ENCODE measurements around the gene MRPL11.
"Not testable (repeated sequence)": the region's sequence is repeated elsewhere in the genome, so short reads cannot be mapped to it uniquely, and the experiment has no call there.

The MRPL11 gene

DNA sequence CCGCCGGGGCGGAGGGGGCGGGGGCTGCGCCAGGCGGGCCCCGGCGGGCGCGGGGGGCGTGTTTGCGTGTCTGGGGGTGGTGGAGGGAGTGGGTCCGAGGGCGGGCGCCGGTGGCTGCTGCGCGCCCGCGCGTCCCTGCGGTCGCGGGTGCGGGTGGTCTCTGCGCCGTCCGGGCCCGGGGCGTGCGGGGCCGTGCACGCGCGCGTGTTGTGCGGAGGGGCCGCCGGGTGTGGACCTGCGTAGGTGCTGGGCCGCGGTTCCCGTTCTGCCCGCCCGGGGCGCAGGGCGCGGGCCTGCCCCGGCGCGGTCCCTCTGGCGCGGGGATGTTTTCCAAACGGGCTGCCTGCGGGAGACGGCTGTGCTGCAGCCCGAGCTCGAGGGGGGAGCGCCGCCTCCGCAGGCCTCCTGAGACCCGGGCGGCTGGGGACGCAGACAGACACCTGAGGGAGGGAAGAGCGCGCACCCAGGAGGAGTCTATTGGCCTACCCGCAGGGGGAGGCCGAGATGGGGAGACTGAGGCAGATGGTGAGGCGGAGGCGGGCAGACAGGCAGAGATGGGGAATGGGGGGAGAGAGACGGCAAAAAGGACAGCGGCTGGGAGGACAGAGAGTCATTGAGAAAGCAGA is 28.5 kb upstream of the MRPL11 start:
- peak; percentile 30 for DNase-seq

DNA sequence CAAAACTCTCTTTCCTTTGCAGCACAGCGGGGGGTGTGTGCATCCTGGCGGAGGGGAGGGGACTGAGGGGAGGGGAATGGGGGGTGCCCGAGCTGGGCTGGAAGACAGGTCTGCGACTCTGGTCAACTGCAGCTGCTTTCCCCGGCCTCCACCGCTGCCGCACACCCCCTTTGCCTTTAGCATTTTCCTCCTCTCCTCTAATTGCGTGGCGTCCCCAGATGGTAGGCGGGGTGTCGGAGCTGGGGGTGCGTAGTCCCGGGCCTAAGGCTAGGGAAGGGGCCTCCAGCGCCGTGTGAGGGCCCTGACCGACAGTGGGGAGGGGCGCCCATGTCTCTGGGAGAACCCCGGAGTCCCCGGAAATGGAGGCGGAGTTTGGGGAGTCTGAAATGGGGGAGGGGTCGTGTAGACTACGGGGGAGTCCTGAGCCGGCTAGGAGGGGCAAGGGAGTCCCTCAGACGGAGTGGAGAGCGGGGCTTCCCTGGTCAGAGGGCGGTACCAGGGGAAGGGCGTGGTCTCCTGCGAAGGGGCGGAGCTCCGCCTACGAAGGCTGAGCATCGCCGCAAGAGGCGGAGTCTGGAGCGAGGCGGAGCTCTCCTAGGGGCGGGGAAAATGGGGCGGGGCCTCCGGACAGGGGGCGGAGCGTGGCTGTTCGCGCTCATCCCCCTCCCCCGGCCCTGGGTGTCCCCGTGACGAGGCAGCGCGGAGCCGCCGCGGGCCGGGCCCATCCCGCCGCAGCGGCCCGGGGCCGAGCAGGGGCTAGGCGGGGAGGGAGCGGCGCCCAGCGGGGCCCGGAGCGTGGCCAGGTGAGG is 27.8 kb upstream of the MRPL11 start, which contains the start of gene PELI3:
Gene PELI3, plus strand, starts transcription at position 681 of the 809 bp plus-strand sequence. CDS start 1,224 bp downstream, outside the sequence.
- DNase-seq = peak; percentile 89

DNA sequence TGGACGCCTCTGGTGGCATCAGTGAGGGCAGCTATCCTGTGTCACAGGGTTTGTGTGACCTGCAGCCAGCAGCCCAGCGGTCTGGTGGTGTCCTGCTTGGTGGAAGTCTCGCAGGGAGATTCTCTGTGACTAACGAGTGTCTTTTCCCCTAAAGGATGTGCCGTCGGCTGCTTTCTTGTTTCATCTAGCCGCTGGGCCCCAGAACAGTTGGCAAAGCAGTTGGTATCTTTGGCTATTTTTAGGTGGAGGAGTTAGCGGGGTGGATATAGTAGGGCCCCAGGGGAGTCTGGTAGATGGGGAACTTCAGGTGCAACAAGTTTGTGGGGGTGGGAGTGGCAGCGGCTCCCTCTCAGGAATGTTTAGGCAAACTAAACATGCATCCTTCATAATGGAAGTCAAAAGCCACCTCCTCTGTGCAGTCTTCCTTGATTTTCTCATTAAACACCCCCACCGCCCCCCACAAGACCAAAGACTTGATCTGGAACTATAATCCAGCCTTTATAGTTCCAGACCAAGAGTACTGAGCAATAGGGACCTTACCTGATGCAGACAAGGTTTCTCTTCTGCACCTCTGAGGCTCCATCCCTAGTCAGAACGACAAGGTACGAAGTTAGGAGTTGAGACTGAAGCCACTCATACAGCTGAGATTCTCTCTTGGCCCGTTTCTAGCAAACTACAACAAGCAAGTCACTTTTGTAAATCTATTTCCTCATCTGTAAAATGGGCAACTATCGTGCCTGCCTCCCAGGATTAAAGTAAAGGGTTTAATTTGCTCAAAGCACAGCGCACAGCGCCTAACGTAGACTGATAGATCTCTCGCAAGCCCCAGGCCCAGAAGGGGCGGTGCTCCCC is 27.0 kb upstream of the MRPL11 start:
- no peak for DNase-seq

DNA sequence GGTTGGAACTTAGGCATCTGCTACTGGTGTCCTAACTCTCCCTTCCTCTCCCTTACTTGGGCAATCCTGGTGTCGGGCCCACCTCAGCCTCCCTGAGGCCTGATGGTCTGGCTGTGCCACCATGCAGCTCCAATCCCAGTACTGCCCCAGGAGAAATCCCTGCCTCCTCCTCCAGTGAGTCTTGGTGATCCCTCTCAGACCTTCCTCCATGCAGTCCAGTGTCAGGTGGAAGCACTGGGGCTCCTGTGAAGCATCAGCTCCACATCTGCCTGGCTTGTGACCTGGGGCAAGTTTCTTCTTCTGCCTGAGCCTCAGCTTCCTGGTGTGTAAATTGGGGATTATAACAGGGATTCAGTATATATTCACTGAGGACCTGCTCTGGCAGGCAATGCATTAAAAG is 26.3 kb upstream of the MRPL11 start:
- DNase-seq = no peak

DNA sequence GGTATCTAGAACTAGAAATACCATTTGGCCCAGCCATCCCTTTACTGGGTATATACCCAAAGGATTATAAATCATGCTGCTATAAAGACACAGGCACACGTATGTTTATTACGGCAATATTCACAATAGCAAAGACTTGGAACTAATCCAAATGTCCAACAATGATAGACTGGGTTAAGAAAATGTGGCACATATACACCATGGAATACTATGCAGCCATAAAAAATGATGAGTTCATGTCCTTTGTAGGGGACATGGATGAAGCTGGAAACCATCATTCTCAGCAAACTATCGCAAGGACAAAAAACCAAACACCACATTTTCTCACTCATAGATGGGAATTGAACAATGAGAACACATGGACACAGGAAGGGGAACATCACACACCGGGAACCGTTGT is 25.5 kb upstream of the MRPL11 start:
- DNase-seq = not testable (repeated sequence)

DNA sequence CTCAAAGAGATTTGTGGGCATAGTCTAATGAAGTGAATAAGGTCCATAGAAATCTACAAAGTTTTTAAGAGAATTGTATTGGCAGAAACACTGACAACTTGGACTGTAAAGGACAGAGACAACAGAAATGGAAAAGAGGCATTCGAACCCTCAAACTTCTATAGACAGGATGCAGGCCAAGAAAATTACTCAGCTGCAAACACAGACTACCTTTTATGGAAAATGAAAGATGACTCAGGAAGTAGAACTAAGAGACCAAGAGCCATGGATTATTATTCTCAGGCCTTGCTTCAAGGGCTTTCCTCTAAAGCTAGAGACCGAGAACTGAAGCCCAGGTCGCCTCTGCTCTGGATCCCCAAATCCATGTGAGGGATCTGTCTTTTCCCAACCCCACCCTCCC is 24.3 kb upstream of the MRPL11 start:
- no peak for DNase-seq

DNA sequence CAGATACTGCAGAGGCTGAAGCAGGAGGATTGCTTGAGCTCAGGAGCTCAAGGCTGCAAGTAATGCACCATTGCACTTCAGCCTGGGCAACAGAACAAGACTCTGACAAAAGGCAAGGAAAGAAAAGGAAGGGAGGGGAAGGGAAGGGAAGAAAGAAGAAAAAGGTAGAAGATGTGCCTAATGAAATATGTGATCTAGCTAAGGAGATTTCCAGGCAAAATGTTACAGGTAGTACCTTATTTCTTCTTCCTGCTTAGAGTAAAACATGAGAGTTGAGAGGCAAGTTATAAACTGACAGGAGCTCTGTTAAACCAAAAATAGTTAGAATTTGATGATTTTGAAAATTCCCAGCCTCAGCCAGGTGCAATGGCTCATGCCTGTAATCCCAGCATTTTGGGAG is 23.4 kb upstream of the MRPL11 start:
- no peak for DNase-seq

DNA sequence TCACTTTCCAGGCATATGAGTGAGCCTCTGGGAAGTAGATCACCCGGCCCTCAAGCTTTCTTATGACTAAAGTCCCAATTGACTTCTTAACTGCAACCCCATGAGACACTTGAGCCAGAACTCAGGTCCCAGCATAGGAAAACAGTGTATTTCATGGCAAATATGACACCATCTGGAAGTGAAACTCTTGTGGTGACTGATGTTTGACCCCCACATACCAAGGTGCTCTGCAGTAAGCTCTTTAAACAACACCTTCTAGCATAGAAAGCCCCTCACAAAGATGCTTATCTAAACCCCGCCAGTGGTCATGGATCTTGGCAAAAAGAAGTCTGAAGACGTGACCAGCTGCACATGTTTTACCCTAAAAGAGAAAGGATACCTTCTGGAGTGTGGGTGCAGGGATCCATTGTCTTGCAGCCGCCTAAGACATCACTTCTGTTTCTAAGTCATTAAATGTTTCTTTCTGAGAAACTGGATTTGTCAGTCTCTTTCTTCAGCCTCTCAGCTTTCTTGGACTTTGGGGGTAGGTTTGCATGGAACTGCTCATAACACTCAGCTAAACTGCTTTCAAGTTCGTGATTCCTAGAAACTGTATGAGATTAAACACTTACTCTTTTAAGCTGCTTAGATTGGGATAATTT is 20.6 kb upstream of the MRPL11 start:
- DNase-seq = no peak

DNA sequence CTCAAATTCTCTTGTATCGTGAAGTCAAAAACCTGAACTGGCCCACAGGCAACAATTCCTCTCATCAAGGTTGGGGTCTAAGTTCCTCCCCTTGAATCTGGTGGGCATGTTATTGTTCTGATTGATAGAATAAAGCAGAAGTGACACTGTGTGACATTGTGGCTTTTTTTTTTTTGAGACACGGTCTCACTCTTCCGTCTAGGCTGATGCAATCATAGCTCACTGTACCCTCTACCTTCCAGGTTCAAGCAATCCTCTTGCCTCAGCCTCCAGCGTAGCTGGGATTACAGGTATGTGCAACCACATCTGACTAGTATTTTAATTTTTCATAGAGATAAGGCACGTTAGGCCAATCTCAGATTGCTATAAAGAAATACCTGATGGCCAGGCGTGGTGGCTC is 19.2 kb upstream of the MRPL11 start:
- no peak for DNase-seq

DNA sequence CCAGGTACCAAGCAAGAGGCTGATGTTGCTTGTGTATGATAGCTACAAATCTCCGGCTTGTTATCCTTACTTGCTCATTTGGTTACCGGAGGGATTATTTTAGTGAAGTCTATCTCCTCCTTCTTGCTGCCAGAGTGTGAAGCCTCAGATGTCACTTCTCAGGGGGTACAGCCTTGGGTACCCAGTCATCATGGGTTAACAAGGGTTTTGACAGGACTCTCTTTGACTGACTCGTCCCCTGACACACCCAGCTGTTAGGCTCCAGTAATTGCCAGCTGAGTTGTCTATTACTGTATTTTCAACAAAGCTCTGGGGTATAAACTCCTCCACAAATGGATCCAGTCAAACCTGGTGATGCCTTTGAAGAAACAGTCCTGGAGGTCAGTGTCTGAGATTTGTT is 16.2 kb upstream of the MRPL11 start:
- DNase-seq = no peak

DNA sequence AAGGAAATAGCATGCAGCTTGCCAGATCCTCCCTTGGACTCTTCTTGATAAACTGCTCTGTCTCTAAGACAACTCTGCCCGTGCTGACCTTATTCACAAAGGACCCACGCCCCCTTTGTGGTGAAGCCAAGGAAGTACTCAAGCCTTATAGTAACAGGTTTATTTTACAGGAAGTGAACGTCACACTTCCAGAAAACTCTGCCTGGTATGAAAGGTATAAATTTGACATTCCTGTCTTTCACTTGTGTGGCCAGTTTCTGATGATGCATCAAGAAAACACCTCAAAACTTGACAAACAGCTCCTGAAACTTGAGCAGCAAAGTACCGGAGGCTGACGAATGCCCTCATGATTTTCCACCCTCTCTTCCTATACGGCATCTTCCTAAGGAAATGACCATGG is 15.6 kb upstream of the MRPL11 start:
- DNase-seq = no peak

DNA sequence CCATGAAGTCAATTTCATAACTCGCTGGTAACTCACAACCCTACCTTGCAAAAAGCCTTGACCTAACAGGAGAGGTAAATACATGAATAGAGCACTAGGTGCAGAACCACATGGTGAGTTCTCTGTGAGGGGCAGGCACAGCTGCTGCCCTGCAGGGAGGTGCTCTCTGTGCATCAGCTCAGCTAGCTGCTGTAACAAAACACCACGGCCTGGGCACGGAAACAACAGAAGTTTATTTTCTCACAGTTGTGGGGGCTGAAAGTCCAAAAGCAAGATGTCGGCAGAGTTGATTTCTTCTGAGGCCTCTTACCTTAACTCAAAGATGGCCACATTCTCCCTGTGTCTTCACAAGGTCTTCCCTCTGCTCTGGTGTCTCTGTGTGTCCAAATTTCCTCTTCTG is 13.0 kb upstream of the MRPL11 start:
- no peak for DNase-seq

DNA sequence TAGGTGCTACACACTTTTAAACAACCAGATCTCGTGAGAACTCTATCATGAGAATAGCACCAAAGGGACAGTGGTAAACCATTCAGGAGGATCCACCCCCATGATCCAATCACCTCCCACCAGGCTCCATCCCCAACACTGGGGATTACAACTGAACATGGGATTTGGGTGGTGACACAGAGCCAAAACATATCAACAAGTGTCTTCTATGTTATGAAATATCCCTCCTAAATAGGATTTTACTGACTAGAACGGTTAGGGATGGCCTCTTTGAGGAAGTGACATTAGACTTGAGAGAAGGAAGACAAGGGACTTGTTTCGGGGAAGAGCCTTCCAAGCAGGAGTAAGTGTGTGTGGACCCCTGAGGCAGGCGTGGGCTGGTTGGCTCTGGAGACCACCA is 11.9 kb upstream of the MRPL11 start:
- DNase-seq = no peak

DNA sequence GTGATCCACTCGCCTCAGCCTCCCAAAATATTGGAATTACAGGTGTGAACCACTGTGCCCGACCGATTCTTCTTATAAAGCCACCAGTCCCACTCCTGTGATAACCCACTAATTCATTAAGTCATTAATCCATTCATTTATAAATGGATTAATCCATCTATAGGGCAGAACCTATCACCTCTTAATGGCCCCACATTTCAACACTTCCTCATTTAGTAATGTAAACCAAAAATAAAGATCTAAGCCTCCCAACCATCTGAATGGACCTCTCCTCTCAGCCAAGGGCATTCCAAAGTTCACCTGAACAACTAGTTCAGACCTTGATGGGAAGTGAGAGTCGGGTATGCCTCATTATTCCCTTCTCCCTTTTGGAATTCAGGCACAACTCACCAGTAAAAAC is 9.9 kb upstream of the MRPL11 start:
- no peak for DNase-seq

DNA sequence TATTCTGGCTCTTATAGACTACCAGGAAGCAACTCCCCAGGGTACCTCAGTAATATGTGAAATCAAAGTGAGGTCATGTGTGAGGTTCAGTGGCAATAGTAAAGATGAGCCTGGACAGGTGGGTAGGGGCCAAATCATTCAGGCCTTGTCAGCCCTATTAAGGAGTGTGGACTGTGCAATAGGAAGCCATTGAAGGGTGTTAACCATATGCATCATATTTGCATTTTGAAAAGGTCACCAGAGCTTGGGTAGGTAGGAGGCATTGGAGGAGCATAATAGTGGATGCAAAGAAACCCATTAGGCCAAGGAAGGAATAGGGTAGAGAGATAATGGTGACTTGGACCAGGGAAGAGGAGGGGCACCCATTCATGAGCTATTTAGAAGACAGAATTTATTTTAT is 8.4 kb upstream of the MRPL11 start:
- no peak for DNase-seq

DNA sequence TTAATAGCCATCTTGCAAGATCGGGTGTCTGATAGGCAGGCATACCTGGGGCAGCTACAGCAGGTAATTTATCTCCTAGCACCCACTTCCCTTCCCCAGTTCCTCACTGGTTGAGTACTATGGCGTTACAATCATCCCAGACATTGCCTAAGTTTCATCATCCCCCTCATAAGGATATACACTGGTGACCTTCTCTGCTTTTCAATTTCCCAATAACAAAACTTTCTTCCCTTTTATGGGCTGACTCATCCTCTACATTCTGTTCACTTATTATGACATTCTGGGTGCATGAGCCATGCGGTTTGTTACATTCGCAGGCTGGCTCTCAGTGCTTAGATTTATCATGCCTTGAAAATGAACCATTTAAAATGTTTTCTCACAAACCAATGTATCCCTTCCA is 5.0 kb upstream of the MRPL11 start:
- peak; percentile 80 for DNase-seq

DNA sequence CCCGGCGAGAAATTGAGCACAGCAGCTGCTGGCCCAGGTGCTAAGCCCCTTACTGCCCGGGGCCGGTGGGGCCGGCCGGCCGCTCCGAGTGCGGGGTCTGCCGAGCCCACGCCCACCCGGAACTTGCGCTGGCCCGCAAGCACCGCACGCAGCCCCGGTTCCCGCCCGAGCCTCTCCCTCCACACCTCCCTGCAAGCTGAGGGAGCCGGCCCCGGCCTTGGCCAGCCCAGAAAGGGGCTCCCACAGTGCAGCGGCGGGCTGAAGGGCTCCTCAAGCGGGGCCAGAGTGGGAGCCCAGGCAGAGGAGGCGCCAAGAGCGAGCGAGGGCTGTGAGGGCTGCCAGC is 2.3 kb upstream of the MRPL11 start:
- DNase-seq = not testable (repeated sequence)

DNA sequence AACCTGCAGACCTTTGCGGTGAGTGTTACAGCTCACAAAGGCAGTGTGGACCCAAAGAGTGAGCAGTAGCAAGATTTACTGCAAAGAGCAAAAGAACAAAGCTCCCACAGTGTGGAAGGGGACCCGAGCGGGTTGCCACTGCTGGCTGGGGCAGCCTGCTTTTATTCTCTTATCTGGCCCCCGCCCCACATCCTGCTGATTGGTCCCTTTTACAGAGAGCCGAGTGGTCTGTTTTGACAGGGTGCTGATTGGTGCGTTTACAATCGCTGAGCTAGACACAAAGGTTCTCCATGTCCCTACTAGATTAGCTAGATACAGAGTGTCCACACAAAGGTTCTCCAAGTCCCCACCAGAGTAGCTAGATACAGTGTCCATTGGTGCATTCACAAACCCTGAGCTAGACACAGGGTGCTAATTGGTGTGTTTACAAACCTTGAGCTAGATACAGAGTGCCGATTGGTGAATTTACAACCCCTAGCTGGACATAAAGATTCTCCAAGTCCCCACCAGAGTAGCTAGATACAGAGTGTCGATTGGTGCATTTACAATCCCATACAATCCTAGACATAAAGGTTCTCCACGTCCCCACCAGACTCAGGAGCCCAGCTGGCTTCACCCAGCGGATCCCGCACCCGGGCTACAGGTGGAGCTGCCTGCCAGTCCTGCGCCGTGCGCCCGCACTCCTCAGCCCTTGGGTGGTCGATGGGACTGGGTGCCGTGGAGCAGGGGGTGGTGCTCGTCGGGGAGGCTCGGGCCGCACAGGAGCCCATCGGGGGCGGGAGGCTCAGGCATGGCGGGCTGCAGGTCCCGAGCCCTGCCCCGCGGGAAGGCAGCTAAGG is 1.7 kb upstream of the MRPL11 start:
- DNase-seq = not testable (repeated sequence)

DNA sequence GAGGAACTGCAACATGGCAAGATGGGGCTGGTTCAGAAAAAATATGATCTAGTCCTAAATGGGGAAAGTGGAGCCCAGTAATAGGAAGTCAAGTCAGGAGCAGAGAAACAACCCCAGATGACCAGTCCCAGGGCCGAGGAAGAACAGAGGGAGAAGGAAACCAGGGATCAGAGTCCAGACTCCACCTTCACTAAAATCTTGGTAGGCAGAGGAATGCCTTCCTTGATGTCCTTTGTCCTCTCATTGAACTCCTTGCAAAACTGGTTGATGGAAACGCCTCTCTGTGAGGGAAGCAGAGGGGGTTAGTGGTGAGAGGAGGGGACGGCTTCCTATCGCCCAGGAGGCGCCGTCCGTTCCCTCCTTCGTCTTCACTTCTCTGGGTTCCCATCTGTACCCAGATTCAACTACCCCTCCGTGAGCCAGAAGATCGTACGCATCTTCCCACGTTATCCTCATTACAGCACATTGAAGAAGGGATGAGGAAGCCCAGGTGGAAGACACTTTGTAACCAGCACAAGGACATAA is 607 bp downstream of the MRPL11 start:
- no peak for DNase-seq

DNA sequence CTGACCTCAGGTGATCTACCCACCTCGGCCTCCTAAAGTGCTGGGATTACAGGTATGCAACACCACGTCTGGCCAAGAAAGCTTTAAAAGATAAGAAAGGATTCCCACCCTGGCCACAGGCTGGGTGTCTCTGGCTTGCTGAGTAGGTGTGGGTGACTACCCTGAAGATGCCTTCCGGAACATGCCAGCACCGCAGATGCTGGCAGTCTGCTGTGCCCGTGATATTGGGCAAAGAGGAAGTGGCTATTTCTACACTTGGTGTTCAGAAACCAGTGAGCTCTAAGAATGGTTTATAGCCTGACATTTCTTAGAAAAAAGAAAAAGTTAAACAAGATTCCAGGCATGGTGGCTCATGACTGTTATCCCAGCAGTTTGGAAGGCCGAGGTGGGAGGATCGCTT is 6.1 kb downstream of the MRPL11 start:
- DNase-seq = no peak

DNA sequence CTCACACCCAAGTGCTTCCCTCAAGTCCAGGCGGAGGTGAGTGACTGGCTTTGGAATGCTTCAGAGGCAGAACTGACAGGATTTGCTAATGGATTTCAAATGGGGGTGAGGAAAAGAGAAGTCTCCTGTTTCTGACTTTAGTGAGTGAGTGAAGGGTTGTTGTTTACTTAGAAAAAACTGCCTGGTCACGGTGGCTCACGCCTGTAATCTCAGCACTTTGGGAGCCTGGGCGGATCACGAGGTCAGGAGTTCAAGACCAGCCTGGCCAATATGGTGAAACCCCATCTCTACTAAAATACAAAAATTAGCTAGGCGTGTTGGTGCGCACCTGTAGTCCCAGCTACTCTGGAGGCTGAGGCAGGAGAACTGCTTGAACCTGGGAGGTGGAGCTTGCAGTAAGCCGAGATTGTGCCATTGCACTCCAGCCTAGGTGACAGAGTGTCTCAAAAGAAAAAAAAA is 6.7 kb downstream of the MRPL11 start:
- not testable (repeated sequence) for DNase-seq

DNA sequence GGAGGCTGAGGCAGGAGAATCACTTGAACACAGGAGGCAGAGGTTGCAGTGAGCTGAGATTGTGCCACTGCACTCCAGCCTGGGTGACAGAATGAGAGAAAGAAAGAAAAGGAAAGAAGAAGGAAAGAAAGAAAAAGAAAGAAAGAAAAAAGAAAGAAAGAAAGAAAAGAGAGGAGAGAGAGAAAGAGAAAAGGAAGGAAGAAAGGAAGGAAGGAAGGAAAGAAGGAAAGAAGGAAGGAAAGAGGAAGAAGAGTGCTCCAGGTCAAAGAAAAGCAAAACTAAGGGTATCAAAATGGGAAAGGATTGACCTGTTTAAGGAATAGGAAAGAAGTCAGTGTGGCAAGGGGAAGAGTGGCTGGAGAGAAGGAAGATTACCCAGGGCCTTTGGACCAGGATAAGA is 7.4 kb downstream of the MRPL11 start:
- not testable (repeated sequence) for DNase-seq

Data from fibroblast of skin of right biceps (primary cell).